Measurements from ENCODE around the gene KIF17. TPM values are rescaled to one million over a fixed set of nuclear protein-coding genes. Genes with fewer than 3 reads are reported as not detected.

KIF17 gene
- total and polyA plus RNA-seq, 2 of the 8 experiments (the other 6 are each of a cell fraction or from before 2014, with no cell fraction given): 6.9 to 10.4 TPM

DNA sequence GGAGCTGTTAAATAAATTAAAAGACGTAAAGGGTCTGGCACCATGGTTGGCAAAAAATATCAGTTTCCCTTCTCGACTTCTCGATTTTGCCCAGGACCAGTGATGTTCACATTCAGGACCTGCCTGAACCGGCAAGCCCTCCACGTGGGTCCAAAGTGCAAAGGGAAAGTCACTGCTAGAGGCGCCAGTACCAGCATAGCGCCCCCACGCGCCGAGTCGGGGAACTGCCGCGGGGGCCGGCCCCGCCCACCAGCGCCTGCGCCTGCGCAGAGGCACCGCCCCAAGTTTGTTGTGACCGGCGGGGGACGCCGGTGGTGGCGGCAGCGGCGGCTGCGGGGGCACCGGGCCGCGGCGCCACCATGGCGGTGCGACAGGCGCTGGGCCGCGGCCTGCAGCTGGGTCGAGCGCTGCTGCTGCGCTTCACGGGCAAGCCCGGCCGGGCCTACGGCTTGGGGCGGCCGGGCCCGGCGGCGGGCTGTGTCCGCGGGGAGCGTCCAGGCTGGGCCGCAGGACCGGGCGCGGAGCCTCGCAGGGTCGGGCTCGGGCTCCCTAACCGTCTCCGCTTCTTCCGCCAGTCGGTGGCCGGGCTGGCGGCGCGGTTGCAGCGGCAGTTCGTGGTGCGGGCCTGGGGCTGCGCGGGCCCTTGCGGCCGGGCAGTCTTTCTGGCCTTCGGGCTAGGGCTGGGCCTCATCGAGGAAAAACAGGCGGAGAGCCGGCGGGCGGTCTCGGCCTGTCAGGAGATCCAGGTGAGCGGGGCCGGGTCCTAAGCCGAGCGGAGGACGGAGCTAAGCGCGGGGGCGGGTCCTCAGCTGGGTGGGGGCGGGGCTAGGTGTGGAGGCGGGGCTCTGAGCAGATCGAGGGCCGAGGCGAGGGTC lies 84.4 kb downstream of the KIF17 start, which contains the start of gene PINK1:
TSS of gene PINK1 (plus strand) at position 269 of the 875 bp plus-strand sequence. CDS start at position 360, 91 bp downstream.
- H2AK5ac ChIP-seq (ENCODE audit: low read depth, low read length): peak within 1 kb of the TSS; percentile 17; the same call in 1 of the 2 replicates
- peaks cover under 1 to 4% of the 10 kb centered on the region in 2 experiments; a peak in 1 of 4 replicates for H3K9me3 ChIP-seq (ENCODE audit: insufficient read depth in 2 of 2, low read depth in 1 of 2, low read length in 1 of 2)
- H3K79me1 ChIP-seq (ENCODE audit: low read depth, low read length): no peaks in the 10 kb centered on the region
- H2BK20ac ChIP-seq (ENCODE audit: low read length): peak within 1 kb of the TSS; percentile 28; the same call in 1 of the 2 replicates
- H3K36me3 ChIP-seq (ENCODE audit: control insufficient read depth in 2 of 4, insufficient read depth in 4 of 4, low read length in 3 of 4): no peaks in the 10 kb centered on the region; a peak in 1 of 8 replicates
- peaks cover 0 to 5% (median 0%) of the 10 kb centered on the region in 4 experiments; a peak in 2 of 7 replicates for H3K27me3 ChIP-seq (replicated peaks in 1 of 4; ENCODE audit: control insufficient read depth in 3 of 4, extremely low read depth in 1 of 4, insufficient read depth in 3 of 4, low read length in 3 of 4)
- H3K4me3 ChIP-seq (ENCODE audit: extremely low read depth in 1 of 4, insufficient read depth in 2 of 4, low read depth in 3 of 4, low read length in 4 of 4): peak within 1 kb of the TSS; percentile 70 to 80 (median 75)
- H4K91ac ChIP-seq (replicated peaks; ENCODE audit: insufficient read length, low read length): peak within 1 kb of the TSS; percentile 82
- FAIRE-seq (no peak), DNase-seq (ENCODE audit: low read depth in 1 of 2, low spot score in 2 of 2) (peak; percentile 67 to 100)
- peak within 1 kb of the TSS; percentile 12; the same call in 1 of the 2 replicates for H4K8ac ChIP-seq (ENCODE audit: extremely low read depth, insufficient read depth, low read length)
- H3K56ac ChIP-seq (replicated peaks; ENCODE audit: insufficient read length, low read depth, low read length): no peak within 1 kb of the TSS
- ChIA-PET CTCF (ENCODE audit: partially characterized antibody) (interaction anchor here (0.6 to 5.8 kb wide), 44 partner anchors 8 to 1405 kb away, joined by 3 to 47 read pairs (median 4); partner anchors contain the start of genes CDA, DDOST and FAM43B), POLR2A (ENCODE audit: partially characterized antibody) (interaction anchor here (0.6 to 2.3 kb wide), 11 partner anchors 8 to 153 kb away, joined by 3 to 13 read pairs (median 3); partner anchors contain the start of genes FAM43B and HP1BP3)
- H4K20me1 ChIP-seq (replicated peaks in 1 of 2; ENCODE audit: control insufficient read depth in 1 of 2, insufficient read depth in 2 of 2, low read length in 2 of 2): no peaks in the 10 kb centered on the region
- no peak within 1 kb of the TSS for H4K5ac ChIP-seq (ENCODE audit: insufficient read length, low read depth, low read length)
- peaks cover 0 to 7% (median 0%) of the 10 kb centered on the region in 4 experiments; a peak in 2 of 7 replicates for H3K4me1 ChIP-seq (replicated peaks in 1 of 4; ENCODE audit: control insufficient read depth in 3 of 4, insufficient read depth in 4 of 4, low read length in 3 of 4)
- H3K9ac ChIP-seq (replicated peaks in 1 of 4; ENCODE audit: extremely low read depth in 1 of 4, low read depth in 3 of 4, low read length in 3 of 4): peak within 1 kb of the TSS; percentile 22 to 85 (median 60); a peak in 6 of 7 replicates
- H3K79me2 ChIP-seq (ENCODE audit: control insufficient read depth in 1 of 2, insufficient read depth in 2 of 2, low read length in 2 of 2): no peaks in the 10 kb centered on the region
- H2BK5ac ChIP-seq (ENCODE audit: low read depth, low read length): peak within 1 kb of the TSS; percentile 3; the same call in 1 of the 2 replicates
- peak within 1 kb of the TSS; percentile 80 to 89 for H3K4me2 ChIP-seq (ENCODE audit: insufficient read depth in 1 of 2, low read depth in 2 of 2, low read length in 2 of 2)
- H2BK15ac ChIP-seq (ENCODE audit: low read length): peak within 1 kb of the TSS; percentile 95
- peak within 1 kb of the TSS; percentile 76; the same call in 1 of the 2 replicates for H2BK12ac ChIP-seq (ENCODE audit: low read depth, low read length)
- no peak within 1 kb of the TSS; the same call in 1 of the 2 replicates for H3K18ac ChIP-seq (ENCODE audit: extremely low read depth, low read length)
- peak within 1 kb of the TSS; percentile 99 for H2AFZ ChIP-seq (ENCODE audit: low read length)
- 3% methylated on average over 77 of the region's 93 CpGs; no CpG with 5 or more reads in 1 of the 2 experiments for WGBS, 2 experiments (ENCODE audit: extremely low coverage in 1 of 2, insufficient coverage in 1 of 2, insufficient read length in 1 of 2, insufficient replicate concordance in 2 of 2, low coverage in 1 of 2, low lambda C conversion rate in 2 of 2, missing lambda C conversion rate in 1 of 2)
- no peak within 1 kb of the TSS for H3K23ac ChIP-seq (ENCODE audit: insufficient read length)
- H2BK120ac ChIP-seq (replicated peaks; ENCODE audit: low read depth, low read length): peak within 1 kb of the TSS; percentile 14
- H3K23me2 ChIP-seq (ENCODE audit: low read depth, low read length): peaks cover 5% of the 10 kb centered on the region; the same call in 1 of the 2 replicates
- H3K27ac ChIP-seq (ENCODE audit: low read depth, low read length): no peak within 1 kb of the TSS; the same call in 1 of the 2 replicates
- peak within 1 kb of the TSS; percentile 11 for H3K4ac ChIP-seq (replicated peaks; ENCODE audit: insufficient read length, low read depth, low read length)
- H3K14ac ChIP-seq (ENCODE audit: insufficient read length): no peak within 1 kb of the TSS
- TF ChIP-seq GTF2F1 (IDR thresholded peaks at IDR 0.05; ENCODE audit: borderline replicate concordance, low read depth, low read length): no peak
- peak in 1 of 2 experiments; percentile 72; a peak in 1 of 4 replicates for TF ChIP-seq HDAC2 (IDR thresholded peaks at IDR 0.05; ENCODE audit: borderline replicate concordance in 1 of 2, low read depth in 2 of 2, low read length in 2 of 2)
- TF ChIP-seq, protein P1, sequence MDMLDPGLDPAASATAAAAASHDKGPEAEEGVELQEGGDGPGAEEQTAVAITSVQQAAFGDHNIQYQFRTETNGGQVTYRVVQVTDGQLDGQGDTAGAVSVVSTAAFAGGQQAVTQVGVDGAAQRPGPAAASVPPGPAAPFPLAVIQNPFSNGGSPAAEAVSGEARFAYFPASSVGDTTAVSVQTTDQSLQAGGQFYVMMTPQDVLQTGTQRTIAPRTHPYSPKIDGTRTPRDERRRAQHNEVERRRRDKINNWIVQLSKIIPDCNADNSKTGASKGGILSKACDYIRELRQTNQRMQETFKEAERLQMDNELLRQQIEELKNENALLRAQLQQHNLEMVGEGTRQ (IDR thresholded peaks at IDR 0.05; ENCODE audit: low read length): peak; percentile 59
- peak; percentile 61; the same call in 1 of the 2 replicates for TF ChIP-seq SP1 (IDR thresholded peaks at IDR 0.05; ENCODE audit: low read depth, low read length)
- TF ChIP-seq, protein P2, sequence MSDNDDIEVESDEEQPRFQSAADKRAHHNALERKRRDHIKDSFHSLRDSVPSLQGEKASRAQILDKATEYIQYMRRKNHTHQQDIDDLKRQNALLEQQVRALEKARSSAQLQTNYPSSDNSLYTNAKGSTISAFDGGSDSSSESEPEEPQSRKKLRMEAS (IDR thresholded peaks at IDR 0.05): peak; percentile 97
- TF ChIP-seq EZH2 (IDR thresholded peaks at IDR 0.05; ENCODE audit: low read depth, low read length, severe bottlenecking): no peak
- TF ChIP-seq ZNF274 (IDR thresholded peaks at IDR 0.05; ENCODE audit: borderline replicate concordance, extremely low read depth, low read length): no peak
- TF ChIP-seq TAF1 (IDR thresholded peaks at IDR 0.05; ENCODE audit: low read depth, low read length): peak; percentile 28
